Subcutaneous abdominal adipose tissue (tissue), 5 donors: ENCODE results near the gene OR51I1.

Experiments
- H3K27ac ChIP-seq: one replicate; pipeline ENCODE4 v1.7.0; 2013; ENCODE audit warnings: low read depth, mild to moderate bottlenecking, inconsistent platforms, low read length, moderate library complexity
- H3K27me3 ChIP-seq, 5 donors: one replicate each; pipeline ENCODE4 v1.7.0; 2013; ENCODE audit warnings: low read length in 5 of 5, inconsistent platforms in 1 of 5; ENCODE audit not compliant: control insufficient read depth in 5 of 5, insufficient read depth in 4 of 5
- H3K36me3 ChIP-seq, 5 donors: one replicate each; pipeline ENCODE4 v1.7.0; 2013; ENCODE audit warnings: low read length in 5 of 5; ENCODE audit not compliant: control insufficient read depth in 5 of 5, insufficient read depth in 5 of 5
- H3K4me1 ChIP-seq, 5 donors: one replicate each; pipeline ENCODE4 v1.7.0; 2013; ENCODE audit warnings: low read length in 5 of 5, mild to moderate bottlenecking in 3 of 5, moderate library complexity in 1 of 5; ENCODE audit not compliant: control insufficient read depth in 5 of 5, insufficient read depth in 5 of 5
- H3K4me3 ChIP-seq, 5 donors: one replicate each; pipeline ENCODE4 v1.7.0; 2013; ENCODE audit warnings: low read length in 5 of 5, low read depth in 1 of 5
- H3K9ac ChIP-seq, 5 donors: one replicate each; pipeline ENCODE4 v1.7.0; 2013; ENCODE audit warnings: low read length in 5 of 5, mild to moderate bottlenecking in 4 of 5, moderate library complexity in 3 of 5
- H3K9me3 ChIP-seq, 5 donors: one replicate each; pipeline ENCODE4 v1.7.0; 2013; ENCODE audit warnings: low read length in 5 of 5; ENCODE audit not compliant: control insufficient read depth in 5 of 5
- donor health status: healthy.
- donor health status: healthy.
- donor health status: healthy.
- donor health status: healthy.
- donor health status: healthy.

The OR51I1 gene

GRCh38 chr11:5460983-5461621 lies 19.8 kb upstream of the OR51I1 start:
- no peak overlapping the region for H3K9ac ChIP-seq
- H3K4me1 ChIP-seq: peaks cover 0 to 4% (median 0%) of the 10 kb centered on the region in 5 donors
- no peak overlapping the region for H3K27ac ChIP-seq
- no peaks in the 10 kb centered on the region for H3K36me3 ChIP-seq
- no peaks in the 10 kb centered on the region for H3K27me3 ChIP-seq
- no peak overlapping the region for H3K4me3 ChIP-seq
- H3K9me3 ChIP-seq: no peaks in the 10 kb centered on the region

- no peak overlapping the region for H3K9ac ChIP-seq
- H3K27ac ChIP-seq: no peak overlapping the region
These were observed 8.1 kb upstream of the OR51I1 start for GRCh38 chr11:5449432-5449831.

GRCh38 chr11:5449023-5449422 lies 7.7 kb upstream of the OR51I1 start, which contains the start of gene OR51I2:
Gene OR51I2 (plus strand): TSS chr11:5449323. CDS start chr11:5453489, 4,166 bp downstream.
- Histone ChIP-seq H3K9me3 (no peaks in the 10 kb centered on the region), H3K27ac (no peak within 1 kb of the TSS), H3K4me3 (no peak within 1 kb of the TSS), H3K4me1 (no peaks in the 10 kb centered on the region), H3K36me3 (no peaks in the 10 kb centered on the region), H3K27me3 (no peaks in the 10 kb centered on the region), H3K9ac (no peak within 1 kb of the TSS)

More at GRCh38 chr11:5449432-5449831, 8.1 kb upstream of the OR51I1 start:
- H3K9me3 ChIP-seq: no peaks in the 10 kb centered on the region
- no peaks in the 10 kb centered on the region for H3K4me1 ChIP-seq
- no peaks in the 10 kb centered on the region for H3K36me3 ChIP-seq
- H3K27me3 ChIP-seq: no peaks in the 10 kb centered on the region
- H3K4me3 ChIP-seq: no peak overlapping the region

- H3K9ac ChIP-seq: no peak overlapping the region
- no peak overlapping the region for H3K27ac ChIP-seq
- H3K27me3 ChIP-seq: no peaks in the 10 kb centered on the region
- no peaks in the 10 kb centered on the region for H3K4me1 ChIP-seq
- H3K4me3 ChIP-seq: no peak overlapping the region
- H3K9me3 ChIP-seq: no peaks in the 10 kb centered on the region
- H3K36me3 ChIP-seq: no peaks in the 10 kb centered on the region
These were observed 2.6 kb upstream of the OR51I1 start for GRCh38 chr11:5443835-5444393.

GRCh38 chr11:5423131-5423530 lies 18.2 kb downstream of the OR51I1 start:
- no peaks in the 10 kb centered on the region for H3K9me3 ChIP-seq
- H3K4me1 ChIP-seq: no peaks in the 10 kb centered on the region
- H3K9ac ChIP-seq: no peak overlapping the region
- H3K36me3 ChIP-seq: no peaks in the 10 kb centered on the region
- H3K4me3 ChIP-seq: no peak overlapping the region
- H3K27me3 ChIP-seq: no peaks in the 10 kb centered on the region
- no peak overlapping the region for H3K27ac ChIP-seq

- no peaks in the 10 kb centered on the region for H3K4me1 ChIP-seq
- no peak within 1 kb of the TSS for H3K27ac ChIP-seq
- no peak within 1 kb of the TSS for H3K9ac ChIP-seq
- no peaks in the 10 kb centered on the region for H3K9me3 ChIP-seq
- H3K27me3 ChIP-seq: no peaks in the 10 kb centered on the region
- no peaks in the 10 kb centered on the region for H3K36me3 ChIP-seq
- H3K4me3 ChIP-seq: no peak within 1 kb of the TSS
These were observed 19.5 kb downstream of the OR51I1 start, which contains the start of gene OR51Q1 for GRCh38 chr11:5421811-5422210. Gene OR51Q1 (plus strand): TSS chr11:5422111. CDS start chr11:5422201, 90 bp downstream.

GRCh38 chr11:5420993-5421392 lies 20.3 kb downstream of the OR51I1 start:
- no peaks in the 10 kb centered on the region for H3K9me3 ChIP-seq
- H3K9ac ChIP-seq: no peak overlapping the region
- no peak overlapping the region for H3K27ac ChIP-seq
- H3K4me1 ChIP-seq: no peaks in the 10 kb centered on the region
- no peaks in the 10 kb centered on the region for H3K27me3 ChIP-seq
- no peaks in the 10 kb centered on the region for H3K36me3 ChIP-seq
- no peak overlapping the region for H3K4me3 ChIP-seq

GRCh38 chr11:5405173-5405572 lies 36.1 kb downstream of the OR51I1 start:
- Histone ChIP-seq H3K4me1 (no peaks in the 10 kb centered on the region), H3K9me3 (no peaks in the 10 kb centered on the region), H3K27me3 (no peaks in the 10 kb centered on the region), H3K27ac (no peak overlapping the region), H3K36me3 (peaks cover 0 to 2% (median 0%) of the 10 kb centered on the region in 5 donors), H3K9ac (no peak overlapping the region), H3K4me3 (no peak overlapping the region)

GRCh38 chr11:5398936-5399335 lies 42.4 kb downstream of the OR51I1 start:
- Histone ChIP-seq H3K4me3 (no peak overlapping the region), H3K4me1 (no peaks in the 10 kb centered on the region), H3K9me3 (no peaks in the 10 kb centered on the region), H3K36me3 (peaks cover 0 to 2% (median 0%) of the 10 kb centered on the region in 5 donors), H3K27ac (no peak overlapping the region), H3K27me3 (no peaks in the 10 kb centered on the region), H3K9ac (no peak overlapping the region)

- H3K27ac ChIP-seq: no peak overlapping the region
- H3K9me3 ChIP-seq: no peaks in the 10 kb centered on the region
- H3K9ac ChIP-seq: no peak overlapping the region
- H3K27me3 ChIP-seq: no peaks in the 10 kb centered on the region
- H3K4me1 ChIP-seq: no peaks in the 10 kb centered on the region
- H3K36me3 ChIP-seq: no peaks in the 10 kb centered on the region
- H3K4me3 ChIP-seq: no peak overlapping the region
These were observed 47.2 kb downstream of the OR51I1 start for GRCh38 chr11:5394091-5394490.
